ENCODE results near the gene IPO9. TPM values are rescaled to one million over a fixed set of nuclear protein-coding genes. Genes with fewer than 3 reads are reported as not detected.

The IPO9 gene
- total and polyA plus RNA-seq, 2 experiments from 2014 or later, result 47.6 to 87.4 TPM

DNA sequence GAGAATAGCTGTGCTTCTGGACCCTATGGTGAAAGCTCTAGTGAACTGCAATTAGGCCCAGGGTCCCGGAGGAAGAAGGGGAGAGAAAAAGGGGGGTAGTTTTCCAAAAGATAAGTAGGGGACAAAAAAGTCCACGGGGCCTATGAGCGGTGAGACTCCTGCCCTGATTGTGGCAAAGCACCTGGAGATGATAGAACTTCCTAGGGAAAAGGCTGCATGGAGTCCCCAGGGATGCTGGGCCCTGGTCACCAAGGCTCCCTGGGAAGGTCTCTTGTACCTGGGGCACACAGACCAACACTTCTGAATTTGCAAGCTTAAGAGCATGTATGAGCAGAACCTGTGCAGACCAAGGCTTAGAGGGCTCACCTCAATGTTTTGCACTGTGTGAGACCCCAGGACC lies 54.3 kb downstream of the IPO9 start:
- Histone ChIP-seq H3F3A (replicated peaks; ENCODE audit: low read depth) (0 out of 2 replicates have a peak, but pooled peaks cover 8% of the 10 kb centered on the region), H3K4me2 (0 out of 2 replicates have a peak overlapping the region, but pooled peaks have one; percentile 1)

DNA sequence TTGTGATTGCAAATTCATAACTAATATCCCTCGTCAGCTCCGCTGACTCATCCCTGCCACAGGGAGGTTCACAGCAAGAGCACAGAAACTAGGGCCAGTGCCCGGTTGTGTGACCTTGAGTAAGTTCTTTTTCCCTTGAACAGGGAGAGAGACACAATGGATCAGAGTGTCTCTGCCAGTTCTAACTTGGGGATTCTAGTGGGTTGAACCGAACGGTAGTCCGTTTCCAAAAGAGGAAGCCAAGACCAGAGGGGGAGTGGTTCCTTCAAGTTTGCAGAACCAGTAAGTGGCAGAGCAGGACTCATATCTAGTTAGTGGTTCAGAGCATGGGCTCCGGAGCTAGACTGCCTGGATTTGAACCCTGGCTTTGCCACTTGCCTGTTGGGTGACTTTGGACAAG lies 54.8 kb downstream of the IPO9 start:
- H3K4me3 Mint-ChIP-seq, result no peak overlapping the region
- no peak overlapping the region for H3K4me3 ChIP-seq
- no peak overlapping the region for H3K27ac ChIP-seq (ENCODE audit: low read depth)
- H3K36me3 Mint-ChIP-seq (ENCODE audit: low read depth), result no peaks in the 10 kb centered on the region
- H3K27me3 ChIP-seq (ENCODE audit: insufficient read depth), result peaks cover 11% of the 10 kb centered on the region
- H3K4me1 ChIP-seq (ENCODE audit: insufficient read depth), result peaks cover 10% of the 10 kb centered on the region
- TF ChIP-seq STAT1 (IDR thresholded peaks at IDR 0.05; ENCODE audit: unreplicated experiment), result no peak
- no peak for ATAC-seq
- peak overlapping the region; percentile 78; the same call in 1 of the 2 replicates for H3K27ac Mint-ChIP-seq
- H3K27me3 Mint-ChIP-seq (ENCODE audit: insufficient read depth, low read depth, poor library complexity), result peaks cover 12% of the 10 kb centered on the region
- H3K9me2 ChIP-seq (ENCODE audit: insufficient read depth), result no peaks in the 10 kb centered on the region
- peaks cover 34% of the 10 kb centered on the region for H3K4me1 Mint-ChIP-seq
- H3K4me2 ChIP-seq, result no peak overlapping the region
- no peak overlapping the region for H2AFZ ChIP-seq
- H3K9me3 Mint-ChIP-seq, result no peaks in the 10 kb centered on the region; the same call in 2 of the 3 replicates
- H3K36me3 ChIP-seq (ENCODE audit: insufficient read depth), result no peaks in the 10 kb centered on the region
- H3F3A ChIP-seq (replicated peaks; ENCODE audit: low read depth), result 0 out of 2 replicates have a peak, but pooled peaks cover 8% of the 10 kb centered on the region
- no peaks in the 10 kb centered on the region for H4K20me1 ChIP-seq (replicated peaks; ENCODE audit: insufficient read depth)
- no peak for DNase-seq (ENCODE audit: low spot score)
- H3K79me2 ChIP-seq (replicated peaks; ENCODE audit: insufficient read depth), result no peaks in the 10 kb centered on the region

More for the DNA sequence above, 54.3 kb downstream of the IPO9 start:
- Histone ChIP-seq H3K9me2 (ENCODE audit: insufficient read depth) (no peaks in the 10 kb centered on the region), H3K27ac (ENCODE audit: low read depth) (no peak overlapping the region), H3K4me1 (ENCODE audit: insufficient read depth) (peaks cover 10% of the 10 kb centered on the region), H3K79me2 (replicated peaks; ENCODE audit: insufficient read depth) (no peaks in the 10 kb centered on the region), H4K20me1 (replicated peaks; ENCODE audit: insufficient read depth) (no peaks in the 10 kb centered on the region; the same call in 1 of the 2 replicates), H2AFZ (no peak overlapping the region), H3K36me3 (ENCODE audit: insufficient read depth) (no peaks in the 10 kb centered on the region), H3K27me3 (ENCODE audit: insufficient read depth) (peaks cover 8% of the 10 kb centered on the region), H3K4me3 (no peak overlapping the region)
- H3K9me3 Mint-ChIP-seq, result no peaks in the 10 kb centered on the region; the same call in 2 of the 3 replicates
- H3K36me3 Mint-ChIP-seq (ENCODE audit: low read depth), result no peaks in the 10 kb centered on the region
- no peak overlapping the region for H3K4me3 Mint-ChIP-seq
- peak overlapping the region; percentile 54 for H3K27ac Mint-ChIP-seq
- H3K27me3 Mint-ChIP-seq (ENCODE audit: insufficient read depth, low read depth, poor library complexity), result peaks cover 11% of the 10 kb centered on the region
- peaks cover 34% of the 10 kb centered on the region for H3K4me1 Mint-ChIP-seq
- DNase-seq (ENCODE audit: low spot score) (no peak), ATAC-seq (no peak)
- TF ChIP-seq ZNF331 (CRISPR knock-in tag; IDR thresholded peaks at IDR 0.05; ENCODE audit: low read depth), result no peak
- no peak for TF ChIP-seq NANOG (IDR thresholded peaks at IDR 0.05; ENCODE audit: borderline replicate concordance)
- TF ChIP-seq EZH2phosphoT487 (IDR thresholded peaks at IDR 0.05; ENCODE audit: unreplicated experiment), result no peak

DNA sequence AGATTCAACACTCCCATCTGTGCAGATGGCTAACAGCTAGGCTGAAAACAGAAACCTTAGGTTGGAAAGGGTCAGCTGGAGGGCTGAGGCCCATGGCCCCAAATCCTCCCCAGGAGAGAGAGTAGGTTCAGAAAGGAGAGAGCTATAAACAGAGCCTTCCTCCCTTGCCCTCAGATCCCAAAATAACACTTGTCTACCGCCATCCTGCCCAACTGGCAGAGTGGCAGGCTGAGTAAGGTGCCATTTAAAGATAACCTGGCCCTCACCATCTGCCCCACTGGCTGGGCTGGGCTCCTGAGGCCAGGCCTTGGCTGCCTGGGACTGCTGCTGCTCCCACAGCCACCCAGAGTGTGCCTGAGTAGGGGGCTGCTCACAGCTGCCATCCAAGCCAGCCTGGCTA lies 55.5 kb downstream of the IPO9 start:
- H3K4me1 Mint-ChIP-seq, result peaks cover 34% of the 10 kb centered on the region
- TF ChIP-seq, protein P1, sequence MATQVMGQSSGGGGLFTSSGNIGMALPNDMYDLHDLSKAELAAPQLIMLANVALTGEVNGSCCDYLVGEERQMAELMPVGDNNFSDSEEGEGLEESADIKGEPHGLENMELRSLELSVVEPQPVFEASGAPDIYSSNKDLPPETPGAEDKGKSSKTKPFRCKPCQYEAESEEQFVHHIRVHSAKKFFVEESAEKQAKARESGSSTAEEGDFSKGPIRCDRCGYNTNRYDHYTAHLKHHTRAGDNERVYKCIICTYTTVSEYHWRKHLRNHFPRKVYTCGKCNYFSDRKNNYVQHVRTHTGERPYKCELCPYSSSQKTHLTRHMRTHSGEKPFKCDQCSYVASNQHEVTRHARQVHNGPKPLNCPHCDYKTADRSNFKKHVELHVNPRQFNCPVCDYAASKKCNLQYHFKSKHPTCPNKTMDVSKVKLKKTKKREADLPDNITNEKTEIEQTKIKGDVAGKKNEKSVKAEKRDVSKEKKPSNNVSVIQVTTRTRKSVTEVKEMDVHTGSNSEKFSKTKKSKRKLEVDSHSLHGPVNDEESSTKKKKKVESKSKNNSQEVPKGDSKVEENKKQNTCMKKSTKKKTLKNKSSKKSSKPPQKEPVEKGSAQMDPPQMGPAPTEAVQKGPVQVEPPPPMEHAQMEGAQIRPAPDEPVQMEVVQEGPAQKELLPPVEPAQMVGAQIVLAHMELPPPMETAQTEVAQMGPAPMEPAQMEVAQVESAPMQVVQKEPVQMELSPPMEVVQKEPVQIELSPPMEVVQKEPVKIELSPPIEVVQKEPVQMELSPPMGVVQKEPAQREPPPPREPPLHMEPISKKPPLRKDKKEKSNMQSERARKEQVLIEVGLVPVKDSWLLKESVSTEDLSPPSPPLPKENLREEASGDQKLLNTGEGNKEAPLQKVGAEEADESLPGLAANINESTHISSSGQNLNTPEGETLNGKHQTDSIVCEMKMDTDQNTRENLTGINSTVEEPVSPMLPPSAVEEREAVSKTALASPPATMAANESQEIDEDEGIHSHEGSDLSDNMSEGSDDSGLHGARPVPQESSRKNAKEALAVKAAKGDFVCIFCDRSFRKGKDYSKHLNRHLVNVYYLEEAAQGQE (IDR thresholded peaks at IDR 0.05; ENCODE audit: unreplicated experiment), result no peak
- TF ChIP-seq, protein P2, sequence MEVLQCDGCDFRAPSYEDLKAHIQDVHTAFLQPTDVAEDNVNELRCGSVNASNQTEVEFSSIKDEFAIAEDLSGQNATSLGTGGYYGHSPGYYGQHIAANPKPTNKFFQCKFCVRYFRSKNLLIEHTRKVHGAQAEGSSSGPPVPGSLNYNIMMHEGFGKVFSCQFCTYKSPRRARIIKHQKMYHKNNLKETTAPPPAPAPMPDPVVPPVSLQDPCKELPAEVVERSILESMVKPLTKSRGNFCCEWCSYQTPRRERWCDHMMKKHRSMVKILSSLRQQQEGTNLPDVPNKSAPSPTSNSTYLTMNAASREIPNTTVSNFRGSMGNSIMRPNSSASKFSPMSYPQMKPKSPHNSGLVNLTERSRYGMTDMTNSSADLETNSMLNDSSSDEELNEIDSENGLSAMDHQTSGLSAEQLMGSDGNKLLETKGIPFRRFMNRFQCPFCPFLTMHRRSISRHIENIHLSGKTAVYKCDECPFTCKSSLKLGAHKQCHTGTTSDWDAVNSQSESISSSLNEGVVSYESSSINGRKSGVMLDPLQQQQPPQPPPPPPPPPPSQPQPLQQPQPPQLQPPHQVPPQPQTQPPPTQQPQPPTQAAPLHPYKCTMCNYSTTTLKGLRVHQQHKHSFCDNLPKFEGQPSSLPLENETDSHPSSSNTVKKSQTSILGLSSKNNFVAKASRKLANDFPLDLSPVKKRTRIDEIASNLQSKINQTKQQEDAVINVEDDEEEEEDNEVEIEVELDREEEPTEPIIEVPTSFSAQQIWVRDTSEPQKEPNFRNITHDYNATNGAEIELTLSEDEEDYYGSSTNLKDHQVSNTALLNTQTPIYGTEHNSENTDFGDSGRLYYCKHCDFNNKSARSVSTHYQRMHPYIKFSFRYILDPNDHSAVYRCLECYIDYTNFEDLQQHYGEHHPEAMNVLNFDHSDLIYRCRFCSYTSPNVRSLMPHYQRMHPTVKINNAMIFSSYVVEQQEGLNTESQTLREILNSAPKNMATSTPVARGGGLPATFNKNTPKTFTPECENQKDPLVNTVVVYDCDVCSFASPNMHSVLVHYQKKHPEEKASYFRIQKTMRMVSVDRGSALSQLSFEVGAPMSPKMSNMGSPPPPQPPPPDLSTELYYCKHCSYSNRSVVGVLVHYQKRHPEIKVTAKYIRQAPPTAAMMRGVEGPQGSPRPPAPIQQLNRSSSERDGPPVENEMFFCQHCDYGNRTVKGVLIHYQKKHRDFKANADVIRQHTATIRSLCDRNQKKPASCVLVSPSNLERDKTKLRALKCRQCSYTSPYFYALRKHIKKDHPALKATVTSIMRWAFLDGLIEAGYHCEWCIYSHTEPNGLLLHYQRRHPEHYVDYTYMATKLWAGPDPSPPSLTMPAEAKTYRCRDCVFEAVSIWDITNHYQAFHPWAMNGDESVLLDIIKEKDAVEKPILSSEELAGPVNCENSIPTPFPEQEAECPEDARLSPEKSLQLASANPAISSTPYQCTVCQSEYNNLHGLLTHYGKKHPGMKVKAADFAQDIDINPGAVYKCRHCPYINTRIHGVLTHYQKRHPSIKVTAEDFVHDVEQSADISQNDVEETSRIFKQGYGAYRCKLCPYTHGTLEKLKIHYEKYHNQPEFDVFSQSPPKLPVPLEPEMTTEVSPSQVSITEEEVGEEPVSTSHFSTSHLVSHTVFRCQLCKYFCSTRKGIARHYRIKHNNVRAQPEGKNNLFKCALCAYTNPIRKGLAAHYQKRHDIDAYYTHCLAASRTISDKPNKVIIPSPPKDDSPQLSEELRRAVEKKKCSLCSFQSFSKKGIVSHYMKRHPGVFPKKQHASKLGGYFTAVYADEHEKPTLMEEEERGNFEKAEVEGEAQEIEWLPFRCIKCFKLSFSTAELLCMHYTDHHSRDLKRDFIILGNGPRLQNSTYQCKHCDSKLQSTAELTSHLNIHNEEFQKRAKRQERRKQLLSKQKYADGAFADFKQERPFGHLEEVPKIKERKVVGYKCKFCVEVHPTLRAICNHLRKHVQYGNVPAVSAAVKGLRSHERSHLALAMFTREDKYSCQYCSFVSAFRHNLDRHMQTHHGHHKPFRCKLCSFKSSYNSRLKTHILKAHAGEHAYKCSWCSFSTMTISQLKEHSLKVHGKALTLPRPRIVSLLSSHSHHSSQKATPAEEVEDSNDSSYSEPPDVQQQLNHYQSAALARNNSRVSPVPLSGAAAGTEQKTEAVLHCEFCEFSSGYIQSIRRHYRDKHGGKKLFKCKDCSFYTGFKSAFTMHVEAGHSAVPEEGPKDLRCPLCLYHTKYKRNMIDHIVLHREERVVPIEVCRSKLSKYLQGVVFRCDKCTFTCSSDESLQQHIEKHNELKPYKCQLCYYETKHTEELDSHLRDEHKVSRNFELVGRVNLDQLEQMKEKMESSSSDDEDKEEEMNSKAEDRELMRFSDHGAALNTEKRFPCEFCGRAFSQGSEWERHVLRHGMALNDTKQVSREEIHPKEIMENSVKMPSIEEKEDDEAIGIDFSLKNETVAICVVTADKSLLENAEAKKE (CRISPR knock-in tag; IDR thresholded peaks at IDR 0.05), result no peak
- TF ChIP-seq EZH2 (IDR thresholded peaks at IDR 0.05; ENCODE audit: low read depth, unreplicated experiment), result no peak
- H3K36me3 ChIP-seq (ENCODE audit: insufficient read depth), result no peaks in the 10 kb centered on the region
- no peak overlapping the region for H3K4me3 Mint-ChIP-seq
- H3K9me3 Mint-ChIP-seq, result no peaks in the 10 kb centered on the region; the same call in 2 of the 3 replicates
- H2AFZ ChIP-seq, result no peak overlapping the region
- H3K79me2 ChIP-seq (replicated peaks; ENCODE audit: insufficient read depth), result no peaks in the 10 kb centered on the region
- peaks cover 11% of the 10 kb centered on the region for H3K27me3 Mint-ChIP-seq (ENCODE audit: insufficient read depth, low read depth, poor library complexity)
- ATAC-seq (no peak), DNase-seq (ENCODE audit: low spot score) (no peak)
- H3K4me3 ChIP-seq, result no peak overlapping the region
- peaks cover 10% of the 10 kb centered on the region for H3K4me1 ChIP-seq (ENCODE audit: insufficient read depth)
- H3K4me2 ChIP-seq, result no peak overlapping the region
- peaks cover 17% of the 10 kb centered on the region for H3K27me3 ChIP-seq (ENCODE audit: insufficient read depth)
- no peaks in the 10 kb centered on the region for H3K36me3 Mint-ChIP-seq (ENCODE audit: low read depth)
- H3K27ac ChIP-seq (ENCODE audit: low read depth), result no peak overlapping the region
- no peak overlapping the region; the same call in 1 of the 2 replicates for H3K27ac Mint-ChIP-seq
- H3F3A ChIP-seq (replicated peaks; ENCODE audit: low read depth), result 0 out of 2 replicates have a peak, but pooled peaks cover 8% of the 10 kb centered on the region
- no peaks in the 10 kb centered on the region for H4K20me1 ChIP-seq (replicated peaks; ENCODE audit: insufficient read depth)
- no peaks in the 10 kb centered on the region for H3K9me2 ChIP-seq (ENCODE audit: insufficient read depth)

Data from GM23338 (cell line).